ENCODE measurements around the gene TMPRSS11B.

GRCh38 chr4:68184923-68185322 lies 60.6 kb downstream of the TMPRSS11B start:
- TF ChIP-seq, protein P1, sequence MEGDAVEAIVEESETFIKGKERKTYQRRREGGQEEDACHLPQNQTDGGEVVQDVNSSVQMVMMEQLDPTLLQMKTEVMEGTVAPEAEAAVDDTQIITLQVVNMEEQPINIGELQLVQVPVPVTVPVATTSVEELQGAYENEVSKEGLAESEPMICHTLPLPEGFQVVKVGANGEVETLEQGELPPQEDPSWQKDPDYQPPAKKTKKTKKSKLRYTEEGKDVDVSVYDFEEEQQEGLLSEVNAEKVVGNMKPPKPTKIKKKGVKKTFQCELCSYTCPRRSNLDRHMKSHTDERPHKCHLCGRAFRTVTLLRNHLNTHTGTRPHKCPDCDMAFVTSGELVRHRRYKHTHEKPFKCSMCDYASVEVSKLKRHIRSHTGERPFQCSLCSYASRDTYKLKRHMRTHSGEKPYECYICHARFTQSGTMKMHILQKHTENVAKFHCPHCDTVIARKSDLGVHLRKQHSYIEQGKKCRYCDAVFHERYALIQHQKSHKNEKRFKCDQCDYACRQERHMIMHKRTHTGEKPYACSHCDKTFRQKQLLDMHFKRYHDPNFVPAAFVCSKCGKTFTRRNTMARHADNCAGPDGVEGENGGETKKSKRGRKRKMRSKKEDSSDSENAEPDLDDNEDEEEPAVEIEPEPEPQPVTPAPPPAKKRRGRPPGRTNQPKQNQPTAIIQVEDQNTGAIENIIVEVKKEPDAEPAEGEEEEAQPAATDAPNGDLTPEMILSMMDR (IDR thresholded peaks at IDR 0.05): no peak
- TF ChIP-seq POLR2A (IDR thresholded peaks at IDR 0.05): no peak
